ENCODE measurements around the gene LZTS3. TPM values are rescaled to one million over a fixed set of nuclear protein-coding genes. Genes with fewer than 3 reads are reported as not detected.

LZTS3 gene
- total and polyA plus RNA-seq, 2 of the 13 experiments (the other 11 are each of a cell fraction or from before 2014, with no cell fraction given) = 10.1 to 31.3 TPM

- peak; percentile 62; the same call in 1 of the 2 replicates for TF ChIP-seq ARNTL (CRISPR knock-in tag; IDR thresholded peaks at IDR 0.05)
- peak; percentile 62; the same call in 1 of the 2 replicates for TF ChIP-seq ZBTB25 (CRISPR knock-in tag; IDR thresholded peaks at IDR 0.05)
- no peak for TF ChIP-seq TEAD3 (CRISPR knock-in tag; optimal IDR thresholded peaks at IDR 0.05; ENCODE audit: borderline replicate concordance)
- TF ChIP-seq ZNF891 (CRISPR knock-in tag; IDR thresholded peaks at IDR 0.05) = peak; percentile 97; the same call in 1 of the 2 replicates
- peak; percentile 43; the same call in 1 of the 2 replicates for TF ChIP-seq RFXANK (CRISPR knock-in tag; IDR thresholded peaks at IDR 0.05)
- TF ChIP-seq ZIK1 (CRISPR knock-in tag; IDR thresholded peaks at IDR 0.05; ENCODE audit: borderline replicate concordance, low read depth) = no peak
- peak; percentile 76 for TF ChIP-seq ZNF792 (CRISPR knock-in tag; IDR thresholded peaks at IDR 0.05)
- peak; percentile 55; the same call in 1 of the 2 replicates for TF ChIP-seq MXD4 (CRISPR knock-in tag; IDR thresholded peaks at IDR 0.05)
- peak; percentile 92 for TF ChIP-seq ZNF772 (CRISPR knock-in tag; IDR thresholded peaks at IDR 0.05)
- TF ChIP-seq ZBTB34 (CRISPR knock-in tag; IDR thresholded peaks at IDR 0.05) = peak; percentile 71
- TF ChIP-seq RBM22 (optimal IDR thresholded peaks at IDR 0.05; ENCODE audit: low read length) = no peak
- peak; percentile 56 for TF ChIP-seq SP2 (CRISPR knock-in tag; IDR thresholded peaks at IDR 0.05)
- 0 out of 2 replicates have a peak, but pooled peaks have one; percentile 64 for TF ChIP-seq ZNF563 (CRISPR knock-in tag; IDR thresholded peaks at IDR 0.05)
- 0 out of 2 replicates have a peak, but pooled peaks have one; percentile 72 for TF ChIP-seq ZNF484 (CRISPR knock-in tag; IDR thresholded peaks at IDR 0.05; ENCODE audit: borderline replicate concordance, low read depth)
- peak; percentile 46; the same call in 1 of the 2 replicates for TF ChIP-seq ZNF569 (CRISPR knock-in tag; IDR thresholded peaks at IDR 0.05; ENCODE audit: borderline replicate concordance)
- TF ChIP-seq MAF1 (CRISPR knock-in tag; IDR thresholded peaks at IDR 0.05; ENCODE audit: borderline replicate concordance) = 0 out of 2 replicates have a peak, but pooled peaks have one; percentile 78
- TF ChIP-seq ZBTB46 (CRISPR knock-in tag; IDR thresholded peaks at IDR 0.05; ENCODE audit: borderline replicate concordance) = peak; percentile 91
- TF ChIP-seq RBFOX2 (IDR thresholded peaks at IDR 0.05; ENCODE audit: low read depth, low read length) = peak; percentile 99
- TF ChIP-seq PHB2 (IDR thresholded peaks at IDR 0.05; ENCODE audit: partially characterized antibody) = no peak
- no peak for TF ChIP-seq FOXP1 (IDR thresholded peaks at IDR 0.05)
- TF ChIP-seq FOXP1 (CRISPR knock-in tag; IDR thresholded peaks at IDR 0.05) = no peak; the same call in 1 of the 2 replicates
- TF ChIP-seq TEF (CRISPR knock-in tag; IDR thresholded peaks at IDR 0.05) = peak; percentile 57
- no peak for TF ChIP-seq CEBPZ (IDR thresholded peaks at IDR 0.05; ENCODE audit: low read length)
Observed at GRCh38 chr20:3204124-3204794, 30.9 kb upstream of the LZTS3 start, which contains the start of gene DDRGK1 (continued).
